Muscle of leg (tissue), 11 donors: ENCODE measurements around the gene FBL. TPM values are rescaled to one million over a fixed set of nuclear protein-coding genes. Genes with fewer than 3 reads are reported as not detected.
"Not testable (repeated sequence)": the region's sequence is repeated elsewhere in the genome, so short reads cannot be mapped to it uniquely, and the experiment has no call there.

Source experiments
- DNase-seq: peaks from one replicate; pipeline ENCODE4 v3.0.0; 2013
- H3K27ac ChIP-seq: one replicate; pipeline ENCODE4 v1.5.1; 2013; ENCODE audit warnings: mild to moderate bottlenecking, low read length, control low read depth
- H3K27me3 ChIP-seq: one replicate; pipeline ENCODE4 v1.6.1; 2013; ENCODE audit warnings: low read length; ENCODE audit not compliant: control insufficient read depth, insufficient read depth
- H3K36me3 ChIP-seq: one replicate; pipeline ENCODE4 v1.6.1; 2013; ENCODE audit warnings: low read length; ENCODE audit not compliant: control insufficient read depth, insufficient read depth
- H3K4me1 ChIP-seq: one replicate; pipeline ENCODE4 v1.6.1; 2013; ENCODE audit warnings: low read length; ENCODE audit not compliant: control insufficient read depth, insufficient read depth
- H3K4me3 ChIP-seq: one replicate; pipeline ENCODE4 v1.5.1; 2013; ENCODE audit warnings: low read length, control low read depth
- H3K9me3 ChIP-seq: replicated peaks from 2 replicates; pipeline ENCODE4 v1.6.1; 2013; ENCODE audit warnings: low read depth, low read length; ENCODE audit not compliant: control insufficient read depth
- WGBS: methylation state at CpG from one replicate; pipeline ENCODE4 v1.1.5; 2013; ENCODE audit warnings: missing lambda C conversion rate; ENCODE audit not compliant: insufficient coverage; 5-methylcytosine and 5-hydroxymethylcytosine counted together
- polyA plus RNA-seq, 8 donors: library from polyadenylated mRNA; unstranded; fragments of 120-200 nt; gene quantifications; one replicate each; pipeline versions ENCODE4 v1.2.1 to v1.2.3, GENCODE V29; 2013; ENCODE audit warnings: inconsistent platforms in 1 of 8, low replicate concordance in 1 of 8; ENCODE audit not compliant: insufficient read length in 8 of 8, insufficient read depth in 1 of 8
- total RNA-seq: library from RNA; stranded (reverse); fragments of 120-200 nt; gene quantifications from one replicate; pipeline ENCODE4 v1.2.4, GENCODE V29; 2013

The FBL gene
- total and polyA plus RNA-seq, 9 donors: 159 to 375 (median 294) TPM

DNA sequence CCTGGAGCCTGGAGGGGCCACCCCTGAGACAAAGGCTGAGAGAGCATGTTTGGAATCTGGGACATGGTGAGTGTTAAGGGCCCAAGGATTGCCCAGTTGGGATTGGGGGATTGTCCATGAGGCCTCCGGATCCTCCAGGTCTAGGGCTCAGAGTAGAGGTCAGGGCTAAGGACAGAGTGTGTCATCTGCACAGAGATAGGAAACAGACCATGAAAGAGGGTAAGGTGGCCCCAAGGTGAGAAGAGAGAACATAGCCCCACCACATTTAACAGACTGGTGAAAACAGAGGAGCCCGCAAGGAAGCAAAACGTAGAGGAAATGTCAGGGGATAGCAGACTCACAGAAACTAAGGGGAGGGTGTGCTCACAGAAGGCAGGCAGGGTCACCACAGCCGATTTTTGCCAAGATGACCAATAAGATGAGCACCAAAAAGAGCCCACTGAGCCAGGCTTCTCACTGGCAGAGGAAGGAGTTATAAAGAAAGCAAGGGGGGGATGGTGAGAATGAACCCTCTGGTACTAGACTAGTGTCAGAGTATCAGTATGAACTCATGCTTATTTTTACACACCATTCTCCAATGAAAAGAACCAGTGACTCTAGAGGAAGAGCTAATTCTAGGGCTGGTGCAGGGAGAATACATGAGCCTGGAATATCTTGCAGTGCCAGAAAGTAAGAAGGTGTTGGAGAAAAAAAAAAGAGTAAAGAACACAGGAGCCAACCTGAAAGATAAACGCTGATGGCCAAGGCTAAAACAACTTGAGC lies 29.7 kb downstream of the FBL start:
- Histone ChIP-seq H3K9me3 (no peaks in the 10 kb centered on the region), H3K4me3 (no peak overlapping the region), H3K4me1 (peaks cover 42% of the 10 kb centered on the region), H3K27me3 (no peaks in the 10 kb centered on the region), H3K36me3 (peaks cover 11% of the 10 kb centered on the region), H3K27ac (peak overlapping the region; percentile 1)
- DNase-seq: no peak
- 65% methylated on average over 3 of the region's 5 CpGs for WGBS

GRCh38 chr19:39814595-39814994 lies 31.6 kb downstream of the FBL start:
- Histone ChIP-seq H3K4me1 (peaks cover 42% of the 10 kb centered on the region), H3K27ac (no peak overlapping the region), H3K36me3 (peaks cover 11% of the 10 kb centered on the region), H3K27me3 (no peaks in the 10 kb centered on the region), H3K4me3 (no peak overlapping the region), H3K9me3 (no peaks in the 10 kb centered on the region)
- 93% methylated on average over 2 of the region's 3 CpGs for WGBS
- no peak for DNase-seq

DNA sequence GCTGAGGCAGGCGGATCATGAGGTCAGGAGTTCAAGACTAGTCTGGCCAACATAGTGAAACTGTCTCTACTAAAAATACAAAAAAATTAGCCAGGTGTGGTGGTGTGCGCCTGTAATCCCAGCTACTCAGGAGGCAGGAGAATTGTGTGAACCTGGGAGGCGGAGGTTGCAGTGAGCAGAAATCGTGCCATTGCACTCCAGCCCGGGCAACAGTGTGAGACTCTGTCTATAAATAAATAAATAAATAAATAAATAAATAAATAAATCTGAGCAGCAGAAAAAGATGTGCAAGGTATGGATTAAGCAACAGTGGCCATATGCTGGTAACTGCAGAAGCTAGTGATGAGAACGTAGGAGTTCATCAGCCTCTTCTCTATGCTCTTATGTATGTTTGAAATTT lies 32.1 kb downstream of the FBL start:
- WGBS: 83% methylated on average over 1 of the region's 6 CpGs
- DNase-seq, H3K27me3 ChIP-seq, H3K9me3 ChIP-seq, H3K36me3 ChIP-seq, H3K4me3 ChIP-seq: not testable (repeated sequence)
- Histone ChIP-seq H3K4me1 (peaks cover 38% of the 10 kb centered on the region), H3K27ac (peak overlapping the region; percentile 47)

DNA sequence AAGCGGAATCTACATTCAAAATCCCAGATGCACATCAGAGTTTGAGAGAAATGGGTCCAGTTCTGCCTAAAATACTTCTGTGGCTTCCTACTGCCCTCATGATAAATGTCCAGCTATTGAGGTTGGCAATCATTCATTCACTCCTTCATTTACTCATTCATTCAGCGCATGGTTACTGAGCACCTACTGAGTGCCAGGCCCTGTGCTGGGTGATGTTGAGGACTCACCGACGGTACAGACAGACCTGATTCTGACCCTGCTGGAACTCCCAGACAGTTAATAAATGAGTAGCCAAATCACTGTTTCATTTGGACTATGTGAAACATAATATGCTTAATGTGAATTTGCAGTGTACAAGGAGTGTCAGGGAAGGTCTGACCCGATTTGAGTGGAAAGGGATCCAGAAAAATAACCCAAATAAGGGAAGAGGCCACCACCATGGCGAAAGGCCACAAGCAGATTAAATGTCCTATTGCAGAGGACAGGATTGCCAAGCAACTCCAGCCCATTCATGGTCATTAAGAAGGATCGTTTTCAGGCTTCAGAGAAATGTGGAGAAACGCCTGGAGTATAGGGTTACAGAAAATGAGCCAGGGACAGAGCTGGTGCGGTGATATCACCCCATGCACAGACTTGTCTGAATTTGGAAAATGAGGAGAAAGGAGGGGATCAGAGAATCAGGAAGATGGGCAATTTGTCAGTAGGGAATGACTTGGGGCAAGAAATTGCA lies 32.8 kb downstream of the FBL start:
- Histone ChIP-seq H3K9me3 (peaks cover 2% of the 10 kb centered on the region), H3K27me3 (no peaks in the 10 kb centered on the region), H3K36me3 (peaks cover 9% of the 10 kb centered on the region), H3K27ac (peak overlapping the region; percentile 47), H3K4me1 (peaks cover 32% of the 10 kb centered on the region), H3K4me3 (no peak overlapping the region)
- 41% methylated on average over 5 of the region's 9 CpGs for WGBS
- peak; percentile 72 for DNase-seq

DNA sequence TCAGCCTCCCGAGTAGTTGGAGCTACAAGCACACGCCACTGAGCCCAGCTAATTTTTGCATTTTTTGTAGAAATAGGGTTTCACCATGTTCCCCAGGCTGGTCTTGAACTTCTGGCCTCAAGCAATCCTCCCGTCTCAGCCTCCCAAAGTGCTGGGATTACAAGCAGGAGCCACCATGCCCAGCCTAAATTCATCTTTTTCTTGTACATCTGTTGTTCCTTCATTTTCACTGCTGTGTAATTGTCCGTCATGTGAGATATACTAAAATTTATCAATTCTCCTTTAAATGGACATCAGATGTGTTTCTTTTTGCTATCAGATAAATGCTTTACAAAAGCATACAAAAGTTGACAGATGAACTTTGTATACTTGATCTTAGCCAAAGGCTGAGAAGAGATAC lies 35.1 kb downstream of the FBL start:
- Histone ChIP-seq H3K27ac (no peak overlapping the region), H3K9me3 (peaks cover 2% of the 10 kb centered on the region), H3K4me1 (peaks cover 20% of the 10 kb centered on the region), H3K36me3 (peaks cover 3% of the 10 kb centered on the region), H3K27me3 (no peaks in the 10 kb centered on the region), H3K4me3 (no peak overlapping the region)
- WGBS: 100% methylated on average over 3 of the region's 4 CpGs
- no peak for DNase-seq

DNA sequence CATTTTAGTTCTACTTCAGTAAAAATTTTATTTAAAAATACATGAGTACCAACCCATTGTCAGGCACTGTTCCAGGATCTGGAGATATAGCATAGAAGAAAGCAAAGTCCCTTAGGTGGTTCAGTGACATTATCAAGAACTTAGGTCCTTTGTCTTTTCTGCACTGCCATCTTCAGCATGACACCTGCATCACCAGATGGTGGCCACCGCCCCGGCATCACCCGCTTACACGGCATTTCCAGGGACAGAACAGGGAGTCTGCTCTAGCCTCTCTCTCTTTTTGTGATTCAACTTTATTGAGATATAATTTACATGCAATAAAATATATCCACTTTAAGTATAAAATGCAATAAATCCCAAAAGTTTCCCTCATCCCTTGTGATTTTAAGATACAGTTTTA lies 35.8 kb downstream of the FBL start:
- Histone ChIP-seq H3K4me1 (peaks cover 18% of the 10 kb centered on the region), H3K4me3 (no peak overlapping the region), H3K9me3 (peaks cover 2% of the 10 kb centered on the region), H3K27me3 (no peaks in the 10 kb centered on the region), H3K27ac (no peak overlapping the region), H3K36me3 (no peaks in the 10 kb centered on the region)
- WGBS: no CpG with 5 or more reads among the region's 4 CpGs
- DNase-seq: no peak

GRCh38 chr19:39809368-39809767 lies 36.8 kb downstream of the FBL start:
- Histone ChIP-seq H3K4me3 (no peak overlapping the region), H3K36me3 (no peaks in the 10 kb centered on the region), H3K27me3 (no peaks in the 10 kb centered on the region), H3K27ac (no peak overlapping the region), H3K4me1 (peaks cover 18% of the 10 kb centered on the region), H3K9me3 (peaks cover 2% of the 10 kb centered on the region)
- WGBS: 94% methylated on average over 3 of the region's 4 CpGs
- DNase-seq: no peak

GRCh38 chr19:39808688-39809087 lies 37.5 kb downstream of the FBL start:
- H3K27ac ChIP-seq, H3K9me3 ChIP-seq, DNase-seq, H3K4me3 ChIP-seq, H3K36me3 ChIP-seq, H3K27me3 ChIP-seq: not testable (repeated sequence)
- no CpG with 5 or more reads among the region's 7 CpGs for WGBS
- peaks cover 19% of the 10 kb centered on the region for H3K4me1 ChIP-seq

DNA sequence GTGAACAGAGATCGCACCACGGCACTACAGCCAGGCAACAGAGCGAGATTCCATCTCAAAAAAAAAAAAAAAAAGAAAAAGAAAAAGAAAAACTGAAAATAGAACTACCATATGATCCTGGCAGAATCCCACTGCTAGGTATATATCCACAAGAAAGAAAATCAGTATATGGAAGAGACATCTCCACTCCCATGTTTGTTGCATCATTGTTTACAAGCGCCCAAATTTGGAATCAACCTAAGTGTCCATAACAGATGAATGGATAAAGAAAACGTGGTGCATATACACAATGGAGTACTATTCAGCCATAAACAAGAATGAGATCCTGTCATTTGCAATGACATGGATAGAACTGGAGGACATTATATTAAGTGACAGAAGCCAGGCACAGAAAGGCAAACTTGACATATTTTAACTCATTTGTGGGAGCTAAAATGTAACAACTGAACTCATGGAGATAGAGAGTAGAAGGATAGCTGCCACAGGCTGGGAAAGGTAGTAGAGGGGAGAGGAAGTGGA lies 38.3 kb downstream of the FBL start:
- H3K27me3 ChIP-seq: no peaks in the 10 kb centered on the region
- WGBS: no CpG with 5 or more reads among the region's 5 CpGs
- no peak overlapping the region for H3K27ac ChIP-seq
- H3K4me3 ChIP-seq: no peak overlapping the region
- peaks cover 2% of the 10 kb centered on the region for H3K9me3 ChIP-seq
- H3K4me1 ChIP-seq: peaks cover 12% of the 10 kb centered on the region
- no peaks in the 10 kb centered on the region for H3K36me3 ChIP-seq
- no peak for DNase-seq

- WGBS: 68% methylated on average over 5 of the region's 5 CpGs
- Histone ChIP-seq H3K36me3 (no peaks in the 10 kb centered on the region), H3K9me3 (peaks cover 2% of the 10 kb centered on the region), H3K27me3 (no peaks in the 10 kb centered on the region), H3K27ac (no peak overlapping the region), H3K4me1 (peaks cover 5% of the 10 kb centered on the region), H3K4me3 (no peak overlapping the region)
- peak; percentile 56 for DNase-seq
These were observed 41.1 kb downstream of the FBL start for GRCh38 chr19:39805104-39805503.
